Heart right ventricle (tissue), 16 donors: Measurements from ENCODE around the gene KCNJ6. TPM values are rescaled to one million over a fixed set of nuclear protein-coding genes. Genes with fewer than 3 reads are reported as not detected.

Source experiments
- ATAC-seq, 8 donors: fragments of 200-7000 bp; cut with Tn5 transposase; one replicate each; pipeline ENCODE4 v1.9.1; 2020; ENCODE audit warnings: mild to moderate bottlenecking in 8 of 8, moderate library complexity in 8 of 8, moderate number of reproducible peaks in 1 of 8
- DNase-seq, 2 donors: peaks; one replicate each; pipeline ENCODE4 v3.0.0-alpha.2; 2020
- H3K27ac ChIP-seq, 10 donors: fragments of 200-600 bp; sonication (generic) in 2 of 10; one replicate each; pipeline versions ENCODE4 v1.5.0 to v1.8.0; 2020 to 2022; ENCODE audit warnings: mild to moderate bottlenecking in 3 of 10
- H3K27me3 ChIP-seq, 7 donors: fragments of 200-600 bp; one replicate each; pipeline ENCODE4 v1.8.0; 2021 to 2022; ENCODE audit warnings: mild to moderate bottlenecking in 2 of 7
- H3K36me3 ChIP-seq, 9 donors: fragments of 200-600 bp; sonication (generic) in 1 of 9; one replicate each; pipeline versions ENCODE4 v1.5.0 to v1.8.0; 2020 to 2022; ENCODE audit warnings: mild to moderate bottlenecking in 2 of 9
- H3K4me1 ChIP-seq, 9 donors: fragments of 200-600 bp; sonication (generic) in 1 of 9; one replicate each; pipeline versions ENCODE4 v1.5.0 to v1.8.0; 2020 to 2022; ENCODE audit warnings: mild to moderate bottlenecking in 4 of 9
- H3K4me3 ChIP-seq, 10 donors: fragments of 200-600 bp; sonication (generic) in 2 of 10; one replicate each; pipeline versions ENCODE4 v1.5.0 to v1.8.0; 2020 to 2022; ENCODE audit warnings: mild to moderate bottlenecking in 7 of 10, moderate library complexity in 2 of 10
- H3K9me3 ChIP-seq, 11 donors: fragments of 200-600 bp in 10 of 11; sonication (generic) in 2 of 11; one replicate each; pipeline versions ENCODE4 v1.5.0 to v1.8.0; 2013 to 2022; ENCODE audit warnings: mild to moderate bottlenecking in 2 of 11, control low read depth in 1 of 11, moderate library complexity in 1 of 11
- WGBS, 2 donors: extraction: QIAGEN DNeasy Blood & Tissue Kit; methylation state at CpG; one replicate each; pipeline ENCODE4 v1.1.7; 2013; ENCODE audit warnings: inconsistent platforms in 1 of 2; 5-methylcytosine and 5-hydroxymethylcytosine counted together
- intact Hi-C, 10 donors: fragments of 100-400 bp; cut with DNase I; formaldehyde crosslinking; loops; one replicate each; pipeline versions ENCODE4 v1.11.1 to v1.14.2; 2022
- polyA plus RNA-seq, 2 donors: library from polyadenylated mRNA; stranded (reverse); fragments of 200-250 nt; gene quantifications; one replicate each; pipeline ENCODE4 v1.2.3, GENCODE V29; 2013
- total RNA-seq, 10 donors: library from RNA; stranded (reverse); fragmentation: NEBNext Ultra II Directional in 3 of 10; extraction: Animal tissue kit (Norgen Biotek cat#: 25700) in 3 of 10; gene quantifications; one replicate each; pipeline versions ENCODE4 v1.2.1 to v1.2.4, GENCODE V29; 2021 to 2023
- TF ChIP-seq, protein P1 (sequence below), 9 donors: fragments of 200-600 bp; sonication (generic) in 2 of 9; IDR thresholded peaks; one replicate each; pipeline versions ENCODE4 v1.5.0 to v1.8.0; 2021 to 2022; ENCODE audit warnings: antibody characterized with exemption in 9 of 9, mild to moderate bottlenecking in 5 of 9, moderate library complexity in 1 of 9
- donor health status: Arrhythmogenic right ventricular cardiomyopathy.
- donor health status: ischemic (EF 13 %, LVEDD 7.1; RV severe dilation, severe dysfunction).
- donor health status: healthy with polysubstance abuse.
- donor health status: DM: no; HTN: yes; CAD: no.
- donor health status: DM: no; HTN: no; CAD: no.
- donor health status: ischemic (EF 25% LVEDD 6.9; RV normal size, moderate dysfunction).
- donor health status: ischemic (EF 25% LVEDD 5.7; RV mildly dilated, moderate dysfunction).
- donor health status: healthy.
- donor health status: DM: yes; HTN: yes; CAD: no.
- donor health status: Ischemic cardiomyopathy.
- donor health status: ischemic (EF 35%, LVEDD 5.7; RV mildly dilated, moderate dysfunction).
- donor health status: nonischemic (EF 11% LVEDD 7.7; RV severe dilation, severe dysfunction).
- donor health status: DM: yes; HTN: yes; CAD: no.
- donor health status: PGD.
- donor health status: ischemic (EF 29% LVEDD 5.4; RV normal size, mild dysfunction).
- donor health status: nonischemic (EF 23%, LVEDD 6.1; RV moderate dilation, normal function).

The KCNJ6 gene
- total and polyA plus RNA-seq, 12 donors = not detected

GRCh38 chr21:37863842-37864241 is 52.4 kb downstream of the KCNJ6 start:
- intact Hi-C loops = no loop called here
- no peak for ATAC-seq
- Histone ChIP-seq H3K27me3 (peaks cover 0 to 12% (median 4%) of the 10 kb centered on the region in 7 donors), H3K9me3 (peaks cover 0 to 5% (median 0%) of the 10 kb centered on the region in 11 donors), H3K27ac (peak overlapping the region in 1 of 10 donors; percentile 78), H3K4me3 (no peak overlapping the region), H3K36me3 (no peaks in the 10 kb centered on the region), H3K4me1 (peaks cover 0 to 39% (median 0%) of the 10 kb centered on the region in 9 donors)
- DNase-seq = no peak
- WGBS, 2 donors = 83 to 87% methylated on average over 5 of the region's 5 CpGs
- TF ChIP-seq, protein P1, sequence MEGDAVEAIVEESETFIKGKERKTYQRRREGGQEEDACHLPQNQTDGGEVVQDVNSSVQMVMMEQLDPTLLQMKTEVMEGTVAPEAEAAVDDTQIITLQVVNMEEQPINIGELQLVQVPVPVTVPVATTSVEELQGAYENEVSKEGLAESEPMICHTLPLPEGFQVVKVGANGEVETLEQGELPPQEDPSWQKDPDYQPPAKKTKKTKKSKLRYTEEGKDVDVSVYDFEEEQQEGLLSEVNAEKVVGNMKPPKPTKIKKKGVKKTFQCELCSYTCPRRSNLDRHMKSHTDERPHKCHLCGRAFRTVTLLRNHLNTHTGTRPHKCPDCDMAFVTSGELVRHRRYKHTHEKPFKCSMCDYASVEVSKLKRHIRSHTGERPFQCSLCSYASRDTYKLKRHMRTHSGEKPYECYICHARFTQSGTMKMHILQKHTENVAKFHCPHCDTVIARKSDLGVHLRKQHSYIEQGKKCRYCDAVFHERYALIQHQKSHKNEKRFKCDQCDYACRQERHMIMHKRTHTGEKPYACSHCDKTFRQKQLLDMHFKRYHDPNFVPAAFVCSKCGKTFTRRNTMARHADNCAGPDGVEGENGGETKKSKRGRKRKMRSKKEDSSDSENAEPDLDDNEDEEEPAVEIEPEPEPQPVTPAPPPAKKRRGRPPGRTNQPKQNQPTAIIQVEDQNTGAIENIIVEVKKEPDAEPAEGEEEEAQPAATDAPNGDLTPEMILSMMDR (IDR thresholded peaks at IDR 0.05) = no peak

GRCh38 chr21:37862536-37862935 is 53.7 kb downstream of the KCNJ6 start:
- ATAC-seq (peak in 6 of 8 donors; percentile 38 to 77 (median 71)), DNase-seq (peak in 1 of 2 donors; percentile 22)
- Histone ChIP-seq H3K27ac (peak overlapping the region in 1 of 10 donors; percentile 54), H3K4me3 (no peak overlapping the region), H3K27me3 (peaks cover 0 to 9% (median 0%) of the 10 kb centered on the region in 7 donors), H3K36me3 (no peaks in the 10 kb centered on the region), H3K4me1 (peaks cover 0 to 39% (median 0%) of the 10 kb centered on the region in 9 donors), H3K9me3 (peaks cover 0 to 7% (median 0%) of the 10 kb centered on the region in 11 donors)
- TF ChIP-seq, protein P1 (IDR thresholded peaks at IDR 0.05) = no peak
- 54 to 58% methylated on average over 2 of the region's 2 CpGs for WGBS, 2 donors
- intact Hi-C loops = no loop called here

GRCh38 chr21:37861561-37861960 is 54.7 kb downstream of the KCNJ6 start:
- DNase-seq (no peak), ATAC-seq (no peak)
- intact Hi-C loops = no loop called here
- peaks cover 0 to 7% (median 0%) of the 10 kb centered on the region in 7 donors for H3K27me3 ChIP-seq
- peaks cover 0 to 35% (median 0%) of the 10 kb centered on the region in 9 donors for H3K4me1 ChIP-seq
- TF ChIP-seq, protein P1 (IDR thresholded peaks at IDR 0.05) = no peak
- H3K9me3 ChIP-seq = peaks cover 0 to 11% (median 0%) of the 10 kb centered on the region in 11 donors
- WGBS, 2 donors = 94 to 96% methylated on average over 2 of the region's 2 CpGs
- no peak overlapping the region for H3K4me3 ChIP-seq
- no peaks in the 10 kb centered on the region for H3K36me3 ChIP-seq
- no peak overlapping the region for H3K27ac ChIP-seq

- intact Hi-C loops = no loop called here
- peaks cover 0 to 11% (median 0%) of the 10 kb centered on the region in 11 donors for H3K9me3 ChIP-seq
- TF ChIP-seq, protein P1 (IDR thresholded peaks at IDR 0.05) = no peak
- ATAC-seq (no peak), DNase-seq (no peak)
- H3K4me3 ChIP-seq = no peak overlapping the region
- no peaks in the 10 kb centered on the region for H3K36me3 ChIP-seq
- peaks cover 0 to 26% (median 0%) of the 10 kb centered on the region in 9 donors for H3K4me1 ChIP-seq
- H3K27me3 ChIP-seq = peaks cover 0 to 4% (median 0%) of the 10 kb centered on the region in 7 donors
- no peak overlapping the region for H3K27ac ChIP-seq
- 81 to 92% methylated on average over 2 of the region's 2 CpGs for WGBS, 2 donors
These were observed 55.8 kb downstream of the KCNJ6 start for GRCh38 chr21:37860416-37860815.
